ENCODE data around the gene COQ8B. TPM values are rescaled to one million over a fixed set of nuclear protein-coding genes. Genes with fewer than 3 reads are reported as not detected.

Gene COQ8B
- polyA plus RNA-seq, 2 donors: 18.4 to 27.2 TPM

GRCh38 chr19:40700083-40700482 lies 16.6 kb downstream of the COQ8B start:
- Histone ChIP-seq H3K4me1 (ENCODE audit: control insufficient read depth in 2 of 2, insufficient read depth in 2 of 2, low read length in 1 of 2) (no peaks in the 10 kb centered on the region), H3K36me3 (ENCODE audit: control insufficient read depth in 2 of 2, insufficient read depth in 2 of 2, low read length in 1 of 2) (peaks cover 9 to 34% of the 10 kb centered on the region in 2 donors), H3K4me3 (ENCODE audit: low read depth in 1 of 2, low read length in 2 of 2) (no peak overlapping the region), H3K27ac (ENCODE audit: low read depth in 2 of 2, low read length in 1 of 2) (no peak overlapping the region), H3K9me3 (ENCODE audit: control insufficient read depth in 2 of 2, insufficient read depth in 1 of 2, low read depth in 1 of 2, low read length in 1 of 2) (no peaks in the 10 kb centered on the region), H3K27me3 (ENCODE audit: control insufficient read depth in 1 of 2, insufficient read depth in 2 of 2, low read length in 2 of 2) (no peaks in the 10 kb centered on the region)
- 88 to 91% methylated on average over 9 of the region's 9 CpGs for WGBS, 2 donors

- Histone ChIP-seq H3K27ac (ENCODE audit: low read depth in 2 of 2, low read length in 1 of 2) (no peak overlapping the region), H3K4me3 (ENCODE audit: low read depth in 1 of 2, low read length in 2 of 2) (no peak overlapping the region), H3K4me1 (ENCODE audit: control insufficient read depth in 2 of 2, insufficient read depth in 2 of 2, low read length in 1 of 2) (no peaks in the 10 kb centered on the region), H3K9me3 (ENCODE audit: control insufficient read depth in 2 of 2, insufficient read depth in 1 of 2, low read depth in 1 of 2, low read length in 1 of 2) (no peaks in the 10 kb centered on the region), H3K36me3 (ENCODE audit: control insufficient read depth in 2 of 2, insufficient read depth in 2 of 2, low read length in 1 of 2) (peaks cover 9 to 16% of the 10 kb centered on the region in 2 donors), H3K27me3 (ENCODE audit: control insufficient read depth in 1 of 2, insufficient read depth in 2 of 2, low read length in 2 of 2) (no peaks in the 10 kb centered on the region)
- 96 to 97% methylated on average over 6 of the region's 6 CpGs for WGBS, 2 donors
Observed at GRCh38 chr19:40697007-40697406, 19.7 kb downstream of the COQ8B start.

- Histone ChIP-seq H3K9me3 (ENCODE audit: control insufficient read depth in 2 of 2, insufficient read depth in 1 of 2, low read depth in 1 of 2, low read length in 1 of 2) (no peaks in the 10 kb centered on the region), H3K4me1 (ENCODE audit: control insufficient read depth in 2 of 2, insufficient read depth in 2 of 2, low read length in 1 of 2) (peaks cover 0 to 3% of the 10 kb centered on the region in 2 donors), H3K27me3 (ENCODE audit: control insufficient read depth in 1 of 2, insufficient read depth in 2 of 2, low read length in 2 of 2) (no peaks in the 10 kb centered on the region), H3K4me3 (ENCODE audit: low read depth in 1 of 2, low read length in 2 of 2) (no peak overlapping the region), H3K27ac (ENCODE audit: low read depth in 2 of 2, low read length in 1 of 2) (no peak overlapping the region), H3K36me3 (ENCODE audit: control insufficient read depth in 2 of 2, insufficient read depth in 2 of 2, low read length in 1 of 2) (peaks cover 4 to 14% of the 10 kb centered on the region in 2 donors)
- 92 to 94% methylated on average over 5 of the region's 5 CpGs for WGBS, 2 donors
Observed at GRCh38 chr19:40695881-40696280, 20.8 kb downstream of the COQ8B start.

GRCh38 chr19:40693896-40694295 lies 22.8 kb downstream of the COQ8B start:
- H3K27me3 ChIP-seq (ENCODE audit: control insufficient read depth in 1 of 2, insufficient read depth in 2 of 2, low read length in 2 of 2): no peaks in the 10 kb centered on the region
- no peak overlapping the region for H3K27ac ChIP-seq (ENCODE audit: low read depth in 2 of 2, low read length in 1 of 2)
- peaks cover 3 to 10% of the 10 kb centered on the region in 2 donors for H3K4me1 ChIP-seq (ENCODE audit: control insufficient read depth in 2 of 2, insufficient read depth in 2 of 2, low read length in 1 of 2)
- H3K4me3 ChIP-seq (ENCODE audit: low read depth in 1 of 2, low read length in 2 of 2): no peak overlapping the region
- H3K9me3 ChIP-seq (ENCODE audit: control insufficient read depth in 2 of 2, insufficient read depth in 1 of 2, low read depth in 1 of 2, low read length in 1 of 2): no peaks in the 10 kb centered on the region
- H3K36me3 ChIP-seq (ENCODE audit: control insufficient read depth in 2 of 2, insufficient read depth in 2 of 2, low read length in 1 of 2): peaks cover 0 to 9% of the 10 kb centered on the region in 2 donors
- WGBS, 2 donors: 84 to 86% methylated on average over 4 of the region's 4 CpGs

- Histone ChIP-seq H3K36me3 (ENCODE audit: control insufficient read depth in 2 of 2, insufficient read depth in 2 of 2, low read length in 1 of 2) (peaks cover 0 to 9% of the 10 kb centered on the region in 2 donors), H3K27me3 (ENCODE audit: control insufficient read depth in 1 of 2, insufficient read depth in 2 of 2, low read length in 2 of 2) (no peaks in the 10 kb centered on the region), H3K4me1 (ENCODE audit: control insufficient read depth in 2 of 2, insufficient read depth in 2 of 2, low read length in 1 of 2) (peaks cover 3 to 11% of the 10 kb centered on the region in 2 donors), H3K9me3 (ENCODE audit: control insufficient read depth in 2 of 2, insufficient read depth in 1 of 2, low read depth in 1 of 2, low read length in 1 of 2) (no peaks in the 10 kb centered on the region), H3K4me3 (ENCODE audit: low read depth in 1 of 2, low read length in 2 of 2) (no peak overlapping the region), H3K27ac (ENCODE audit: low read depth in 2 of 2, low read length in 1 of 2) (no peak overlapping the region)
- WGBS, 2 donors: 87 to 89% methylated on average over 11 of the region's 11 CpGs
Observed at GRCh38 chr19:40693150-40693788, 23.4 kb downstream of the COQ8B start.

- Histone ChIP-seq H3K27me3 (ENCODE audit: control insufficient read depth in 1 of 2, insufficient read depth in 2 of 2, low read length in 2 of 2) (no peaks in the 10 kb centered on the region), H3K4me1 (ENCODE audit: control insufficient read depth in 2 of 2, insufficient read depth in 2 of 2, low read length in 1 of 2) (peaks cover 3 to 19% of the 10 kb centered on the region in 2 donors), H3K4me3 (ENCODE audit: low read depth in 1 of 2, low read length in 2 of 2) (no peak overlapping the region), H3K27ac (ENCODE audit: low read depth in 2 of 2, low read length in 1 of 2) (no peak overlapping the region), H3K9me3 (ENCODE audit: control insufficient read depth in 2 of 2, insufficient read depth in 1 of 2, low read depth in 1 of 2, low read length in 1 of 2) (no peaks in the 10 kb centered on the region), H3K36me3 (ENCODE audit: control insufficient read depth in 2 of 2, insufficient read depth in 2 of 2, low read length in 1 of 2) (peaks cover 0 to 9% of the 10 kb centered on the region in 2 donors)
- WGBS, 2 donors: 78 to 83% methylated on average over 14 of the region's 14 CpGs
Observed at GRCh38 chr19:40692212-40692551, 24.5 kb downstream of the COQ8B start.

- peak overlapping the region; percentile 48 to 54 for H3K4me3 ChIP-seq (ENCODE audit: low read depth in 1 of 2, low read length in 2 of 2)
- peaks cover 0 to 9% of the 10 kb centered on the region in 2 donors for H3K36me3 ChIP-seq (ENCODE audit: control insufficient read depth in 2 of 2, insufficient read depth in 2 of 2, low read length in 1 of 2)
- no peaks in the 10 kb centered on the region for H3K9me3 ChIP-seq (ENCODE audit: control insufficient read depth in 2 of 2, insufficient read depth in 1 of 2, low read depth in 1 of 2, low read length in 1 of 2)
- no peaks in the 10 kb centered on the region for H3K27me3 ChIP-seq (ENCODE audit: control insufficient read depth in 1 of 2, insufficient read depth in 2 of 2, low read length in 2 of 2)
- H3K27ac ChIP-seq (ENCODE audit: low read depth in 2 of 2, low read length in 1 of 2): peak overlapping the region; percentile 92 to 94
- 56 to 71% methylated on average over 22 to 23 of the region's 24 CpGs for WGBS, 2 donors
- peaks cover 3 to 19% of the 10 kb centered on the region in 2 donors for H3K4me1 ChIP-seq (ENCODE audit: control insufficient read depth in 2 of 2, insufficient read depth in 2 of 2, low read length in 1 of 2)
Observed at GRCh38 chr19:40691421-40692211, 25.1 kb downstream of the COQ8B start.

GRCh38 chr19:40690693-40691420 lies 25.8 kb downstream of the COQ8B start:
- no peaks in the 10 kb centered on the region for H3K27me3 ChIP-seq (ENCODE audit: control insufficient read depth in 1 of 2, insufficient read depth in 2 of 2, low read length in 2 of 2)
- H3K9me3 ChIP-seq (ENCODE audit: control insufficient read depth in 2 of 2, insufficient read depth in 1 of 2, low read depth in 1 of 2, low read length in 1 of 2): no peaks in the 10 kb centered on the region
- peak overlapping the region; percentile 57 to 64 for H3K4me3 ChIP-seq (ENCODE audit: low read depth in 1 of 2, low read length in 2 of 2)
- peaks cover 3 to 19% of the 10 kb centered on the region in 2 donors for H3K4me1 ChIP-seq (ENCODE audit: control insufficient read depth in 2 of 2, insufficient read depth in 2 of 2, low read length in 1 of 2)
- H3K36me3 ChIP-seq (ENCODE audit: control insufficient read depth in 2 of 2, insufficient read depth in 2 of 2, low read length in 1 of 2): peaks cover 0 to 9% of the 10 kb centered on the region in 2 donors
- WGBS, 2 donors: 1% methylated on average over 44 to 56 of the region's 56 CpGs
- peak overlapping the region; percentile 92 to 94 for H3K27ac ChIP-seq (ENCODE audit: low read depth in 2 of 2, low read length in 1 of 2)

- H3K27ac ChIP-seq (ENCODE audit: low read depth in 2 of 2, low read length in 1 of 2): peak within 1 kb of the TSS; percentile 92 to 94
- no peaks in the 10 kb centered on the region for H3K9me3 ChIP-seq (ENCODE audit: control insufficient read depth in 2 of 2, insufficient read depth in 1 of 2, low read depth in 1 of 2, low read length in 1 of 2)
- 2 to 6% methylated on average over 14 to 50 of the region's 50 CpGs for WGBS, 2 donors
- H3K4me3 ChIP-seq (ENCODE audit: low read depth in 1 of 2, low read length in 2 of 2): peak within 1 kb of the TSS; percentile 57 to 64
- no peaks in the 10 kb centered on the region for H3K27me3 ChIP-seq (ENCODE audit: control insufficient read depth in 1 of 2, insufficient read depth in 2 of 2, low read length in 2 of 2)
- H3K4me1 ChIP-seq (ENCODE audit: control insufficient read depth in 2 of 2, insufficient read depth in 2 of 2, low read length in 1 of 2): peaks cover 3 to 26% of the 10 kb centered on the region in 2 donors
- H3K36me3 ChIP-seq (ENCODE audit: control insufficient read depth in 2 of 2, insufficient read depth in 2 of 2, low read length in 1 of 2): peaks cover 0 to 14% of the 10 kb centered on the region in 2 donors
Observed at GRCh38 chr19:40690050-40690692, 26.5 kb downstream of the COQ8B start, which contains the start of gene NUMBL. NUMBL (minus strand) TSS chr19:40690651; CDS start chr19:40690483, 168 bp downstream.

Data from esophagus (tissue), 2 donors.